SIG-M5 treated with dmso at 0.1 percent for 504 hours (cell line): ENCODE measurements around the gene ALK.

Source experiments
- DNase-seq: peaks from one replicate; lab custom pipeline; 2025; ENCODE audit not compliant: unreplicated experiment; lab: John Stamatoyannopoulos, UW

Gene ALK

DNA sequence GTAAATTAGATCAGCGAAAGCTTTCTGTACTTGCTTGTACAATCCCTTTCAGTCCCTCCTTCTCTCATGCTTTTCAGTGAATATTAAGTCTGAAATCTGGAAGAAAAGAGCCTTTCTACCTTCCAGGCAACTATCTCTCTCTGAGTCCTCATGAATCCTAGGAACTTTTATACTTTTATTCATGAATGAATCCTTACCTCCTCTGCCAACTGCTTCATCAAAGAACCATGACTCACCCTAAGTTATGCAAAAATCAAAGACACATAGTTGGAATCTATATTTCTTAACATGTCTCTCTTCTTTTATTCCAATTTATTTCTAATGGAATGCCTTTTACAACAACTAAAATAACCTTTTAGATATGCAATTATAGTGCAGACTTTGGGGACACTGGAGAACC is 412.0 kb downstream of the ALK start:
- DNase-seq = no peak

DNA sequence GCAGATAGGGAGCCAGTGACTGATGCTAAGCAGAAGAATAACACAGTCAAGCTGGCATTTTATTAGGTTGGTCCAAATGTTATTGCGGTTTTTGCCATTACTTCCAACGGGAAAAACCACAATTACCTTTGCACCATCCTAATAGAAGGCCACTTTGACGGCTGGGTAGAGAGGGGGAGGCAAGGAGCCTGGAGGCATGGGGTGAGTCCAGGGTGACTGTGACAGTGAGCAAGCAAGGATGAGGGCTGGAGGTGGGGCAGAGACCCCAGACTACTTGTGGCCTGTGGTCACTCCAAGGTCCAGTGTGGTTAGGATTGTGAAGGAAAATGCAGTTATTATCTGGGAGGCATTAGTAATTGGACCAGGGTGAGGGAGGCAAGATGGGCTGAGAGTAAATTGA is 416.6 kb downstream of the ALK start:
- DNase-seq = no peak

DNA sequence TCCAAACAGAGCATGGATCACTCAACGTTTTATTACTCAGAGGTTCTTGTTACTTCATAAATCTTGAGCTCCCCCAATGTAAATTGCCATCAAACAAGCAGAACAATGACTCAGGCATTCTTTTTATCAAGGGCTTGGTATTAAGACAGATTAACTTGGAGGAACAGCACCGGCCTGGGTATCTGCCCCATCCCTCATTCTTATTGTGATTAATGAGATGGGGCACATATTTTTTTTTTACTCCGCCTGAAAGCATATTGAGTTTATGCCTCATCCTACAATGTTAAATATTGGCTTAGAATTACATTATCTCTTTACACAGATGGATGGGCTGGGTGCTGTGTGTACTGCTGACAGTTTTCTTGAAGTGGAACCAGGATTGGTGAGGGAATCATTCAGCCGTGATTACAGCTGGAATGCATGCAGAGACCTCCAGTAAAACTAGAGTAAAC is 418.9 kb downstream of the ALK start:
- no peak for DNase-seq

GRCh38 chr2:29497375-29497774 is 424.0 kb downstream of the ALK start:
- no peak for DNase-seq

DNA sequence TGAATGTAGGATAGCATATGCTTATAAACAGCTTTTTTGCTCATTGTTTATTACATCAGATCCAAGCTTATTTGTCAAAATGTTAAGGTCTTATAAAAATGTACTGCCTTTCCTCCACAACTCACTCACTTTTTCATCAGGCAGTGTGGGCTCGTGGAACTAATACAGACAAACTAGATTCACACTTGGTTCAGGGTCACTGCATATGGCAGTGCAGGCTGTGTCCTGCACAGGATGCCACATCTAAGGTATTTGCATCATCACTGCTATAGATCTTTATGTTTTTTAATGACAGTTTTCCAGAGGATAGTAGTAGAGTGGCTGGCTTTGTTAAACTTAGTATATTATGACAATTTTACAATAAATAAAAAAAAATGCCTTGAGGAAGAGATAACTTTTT is 425.2 kb downstream of the ALK start:
- no peak for DNase-seq

- DNase-seq = no peak
These were observed 425.8 kb downstream of the ALK start for GRCh38 chr2:29495536-29496060.

GRCh38 chr2:29495068-29495467 is 426.3 kb downstream of the ALK start:
- no peak for DNase-seq

DNA sequence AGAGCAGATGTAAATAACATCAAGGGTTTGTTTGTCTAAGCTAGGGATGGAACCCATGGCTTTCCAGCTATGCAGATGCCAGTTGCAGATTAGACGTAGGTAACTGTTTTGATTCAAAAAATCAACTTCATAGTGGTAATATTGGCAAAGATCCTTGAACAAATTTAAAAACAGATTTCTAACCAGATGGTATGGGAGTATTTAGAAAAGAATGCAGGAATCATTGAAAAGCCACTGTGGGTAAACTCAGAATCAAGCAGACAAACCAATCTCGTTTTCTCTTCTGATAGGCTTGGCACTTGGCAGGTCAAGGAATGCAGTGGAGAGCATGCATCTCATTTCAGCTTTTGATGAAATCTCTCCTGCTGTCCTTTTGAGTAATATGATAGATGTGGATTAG is 428.7 kb downstream of the ALK start:
- no peak for DNase-seq

DNA sequence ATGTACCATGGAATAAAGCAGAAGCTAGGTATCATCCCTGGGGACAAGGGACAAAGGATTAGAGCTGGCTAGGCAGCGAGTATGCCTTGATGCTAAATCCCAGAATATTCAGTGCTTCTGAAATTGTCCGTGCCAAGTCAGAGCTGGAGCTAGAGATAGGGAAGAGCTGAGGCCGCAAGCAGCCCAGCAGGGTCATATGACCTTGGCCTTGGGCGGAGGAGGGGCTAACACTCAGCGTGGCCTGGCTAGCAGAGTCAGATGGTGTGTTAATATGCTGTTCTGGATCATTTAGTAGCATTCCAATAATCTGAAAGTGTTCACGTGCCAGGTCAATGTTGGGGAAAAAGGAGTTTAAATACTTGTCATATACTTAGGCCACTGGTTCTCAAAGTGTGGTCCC is 431.3 kb downstream of the ALK start:
- no peak for DNase-seq

GRCh38 chr2:29489568-29489967 is 431.8 kb downstream of the ALK start:
- no peak for DNase-seq

- DNase-seq = no peak
These were observed 433.3 kb downstream of the ALK start for GRCh38 chr2:29487967-29488555.

GRCh38 chr2:29485631-29486030 is 435.8 kb downstream of the ALK start:
- DNase-seq = no peak

DNA sequence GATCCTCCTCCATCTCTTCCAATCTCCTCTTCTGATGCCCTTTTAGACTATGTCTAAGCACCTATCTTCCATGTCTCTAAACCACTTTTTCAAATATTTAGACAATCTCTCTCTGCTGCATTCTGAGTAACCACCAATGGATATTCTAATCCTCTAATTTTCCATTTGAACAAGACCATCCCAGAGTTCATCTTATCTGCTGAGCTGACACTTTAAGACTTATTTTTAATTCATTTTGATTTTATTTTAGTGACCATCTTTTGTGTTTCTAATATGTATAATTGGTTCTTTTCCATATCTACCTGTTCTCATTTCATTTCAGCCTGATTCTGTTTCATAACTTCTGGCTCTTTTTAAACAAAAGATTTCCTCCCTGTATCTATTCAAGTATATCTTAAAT is 436.3 kb downstream of the ALK start:
- no peak for DNase-seq

DNA sequence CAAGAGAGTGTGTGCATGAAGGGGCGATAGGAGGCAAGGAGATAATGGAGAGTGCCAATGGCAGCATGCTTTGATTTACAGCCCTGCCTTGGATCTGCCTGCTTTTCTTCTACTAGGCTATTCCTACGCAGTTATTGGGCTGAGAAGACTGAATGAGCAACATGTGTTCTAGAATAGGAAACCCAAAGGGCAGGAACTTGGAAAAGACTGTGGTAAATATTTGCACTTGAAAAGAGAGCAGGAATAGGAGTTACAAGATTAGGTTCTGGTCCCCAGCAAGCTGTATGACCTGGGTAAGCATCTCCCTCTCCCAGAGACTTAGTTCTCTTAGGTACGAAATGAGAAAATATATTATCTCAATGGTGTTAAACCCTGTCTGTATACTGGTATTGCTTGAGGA is 438.5 kb downstream of the ALK start:
- no peak for DNase-seq

GRCh38 chr2:29482348-29482747 is 439.0 kb downstream of the ALK start:
- no peak for DNase-seq

DNA sequence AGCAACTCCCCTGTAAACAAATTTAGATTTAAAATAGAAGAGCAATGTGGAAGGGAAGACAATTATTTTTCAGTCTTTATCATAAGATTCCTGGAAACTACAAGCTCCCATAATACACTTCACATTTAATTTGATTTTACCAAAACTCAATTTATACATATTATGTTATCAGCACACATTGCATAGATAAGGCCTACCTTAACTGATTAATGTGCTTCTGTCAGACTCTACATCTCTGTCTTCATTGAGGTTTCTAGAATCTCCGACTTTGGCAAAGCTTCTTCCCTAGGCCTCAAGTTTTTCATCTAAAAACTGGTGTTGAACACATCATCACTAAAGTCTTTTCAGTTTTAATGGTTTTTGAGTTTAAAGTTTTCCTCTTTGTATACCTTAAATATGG is 440.1 kb downstream of the ALK start:
- DNase-seq = no peak

DNA sequence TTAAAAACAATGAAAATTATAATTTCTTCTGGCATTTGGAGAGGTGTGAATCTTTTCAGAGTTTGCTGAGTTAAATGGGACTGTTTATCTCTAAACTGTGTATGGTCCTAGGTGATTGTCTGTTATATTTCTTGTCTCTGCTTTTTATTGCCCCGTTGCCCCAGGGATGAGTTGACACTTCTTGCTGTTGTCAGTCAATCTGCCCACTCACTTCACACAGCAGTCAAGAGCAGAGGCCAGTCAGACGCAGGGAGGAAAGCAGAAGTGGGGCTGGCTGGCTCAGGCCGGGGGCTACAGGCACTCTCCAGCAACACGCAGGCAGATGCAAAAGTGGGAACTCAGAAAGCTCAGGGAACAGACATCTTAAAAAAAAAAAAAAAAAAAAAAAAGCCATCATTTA is 441.0 kb downstream of the ALK start:
- peak; percentile 25 for DNase-seq

DNA sequence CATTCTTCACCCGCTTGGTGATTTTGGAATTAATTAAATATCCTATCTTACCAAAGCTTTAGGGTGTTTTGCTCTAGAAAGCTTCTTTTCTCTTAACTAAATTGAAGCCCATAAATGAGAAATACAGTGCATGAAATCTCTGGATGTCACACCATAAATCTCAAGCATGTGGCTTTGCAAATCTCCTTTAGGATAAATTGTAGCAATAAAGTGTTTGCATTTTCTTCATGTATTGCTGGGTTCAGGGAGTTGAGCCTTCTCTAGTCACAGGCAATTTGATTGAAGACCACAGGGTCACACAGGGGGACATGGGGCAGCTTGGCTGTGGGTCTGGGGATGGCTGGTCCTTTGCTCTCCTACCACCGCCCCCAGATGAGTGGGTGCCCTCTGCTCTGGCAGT is 442.0 kb downstream of the ALK start:
- DNase-seq = no peak

- no peak for DNase-seq
These were observed 442.7 kb downstream of the ALK start for GRCh38 chr2:29478641-29479040.

DNA sequence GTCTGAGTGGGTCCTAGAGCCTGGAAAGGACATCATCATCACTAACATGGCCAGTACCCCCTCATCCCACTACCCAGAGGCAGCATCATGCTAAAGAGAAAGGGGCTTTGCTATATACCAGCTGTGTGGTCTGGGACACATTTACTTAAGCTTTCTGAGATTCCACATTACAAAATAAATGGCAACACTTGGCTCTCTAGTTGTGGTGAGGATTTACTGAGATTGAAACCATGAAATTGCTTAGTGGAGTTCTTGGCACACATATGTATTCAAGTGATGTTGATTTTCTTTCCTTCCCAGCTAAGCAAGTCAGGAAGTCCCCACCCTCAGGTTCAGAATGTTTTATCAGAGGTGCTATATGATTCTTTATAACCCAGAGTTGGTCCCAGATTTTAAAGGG is 444.2 kb downstream of the ALK start:
- no peak for DNase-seq

DNA sequence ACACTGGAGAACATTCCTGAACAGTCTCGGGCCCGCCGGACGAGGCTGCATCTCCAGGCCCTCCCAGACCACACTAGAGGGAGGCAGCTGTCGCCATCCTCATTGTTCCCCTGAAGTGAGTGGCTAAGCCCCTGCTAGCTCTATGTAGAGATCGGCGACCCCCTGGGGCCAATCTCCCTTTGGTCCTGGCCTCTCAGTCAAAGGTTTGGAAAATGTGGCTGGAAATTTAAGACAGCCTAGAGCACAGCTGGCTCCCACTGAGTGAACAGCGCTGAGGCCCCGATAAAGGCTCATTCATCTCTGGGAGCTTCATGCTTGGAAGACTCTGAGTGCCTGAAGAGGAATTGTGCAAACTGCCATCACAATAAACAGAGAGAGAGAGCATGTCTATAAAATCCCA is 445.9 kb downstream of the ALK start:
- DNase-seq = no peak

DNA sequence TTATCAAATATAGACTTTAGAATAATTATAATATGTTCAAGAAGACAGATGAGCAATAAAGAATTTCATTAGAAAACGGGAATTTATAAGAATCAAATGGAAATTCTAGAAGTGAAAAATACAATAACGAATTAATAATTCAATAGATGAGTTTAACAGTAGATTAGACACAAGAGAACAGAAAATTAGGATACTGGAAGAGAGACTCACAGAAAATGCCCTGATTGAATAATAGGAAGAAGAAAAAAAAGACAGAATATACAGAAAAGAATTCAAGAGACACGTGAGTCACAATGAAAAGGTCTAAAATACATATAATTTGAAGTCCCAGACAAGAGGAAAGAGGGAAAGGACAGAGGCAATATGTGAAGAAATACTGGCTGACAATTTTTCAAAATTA is 451.4 kb downstream of the ALK start:
- DNase-seq = no peak

GRCh38 chr2:29469516-29469915 is 451.9 kb downstream of the ALK start:
- DNase-seq = no peak
